NT2/D1 (cell line): Measurements from ENCODE around the gene ARHGEF11.

ENCODE experiments used
- SUZ12 ChIP-seq: IDR thresholded peaks from 2 replicates; pipeline ENCODE4 v1.6.1; 2011; ENCODE audit not compliant: insufficient read length, insufficient read depth; ENCODE audit errors: extremely low read depth
- YY1 ChIP-seq: IDR thresholded peaks from 2 replicates; pipeline ENCODE4 v1.6.1; 2011; ENCODE audit not compliant: insufficient read length, insufficient read depth
- ZNF274 ChIP-seq: IDR thresholded peaks from 2 replicates; pipeline ENCODE4 v1.6.1; 2011; ENCODE audit warnings: mild to moderate bottlenecking, low read depth, low read length

DNA sequence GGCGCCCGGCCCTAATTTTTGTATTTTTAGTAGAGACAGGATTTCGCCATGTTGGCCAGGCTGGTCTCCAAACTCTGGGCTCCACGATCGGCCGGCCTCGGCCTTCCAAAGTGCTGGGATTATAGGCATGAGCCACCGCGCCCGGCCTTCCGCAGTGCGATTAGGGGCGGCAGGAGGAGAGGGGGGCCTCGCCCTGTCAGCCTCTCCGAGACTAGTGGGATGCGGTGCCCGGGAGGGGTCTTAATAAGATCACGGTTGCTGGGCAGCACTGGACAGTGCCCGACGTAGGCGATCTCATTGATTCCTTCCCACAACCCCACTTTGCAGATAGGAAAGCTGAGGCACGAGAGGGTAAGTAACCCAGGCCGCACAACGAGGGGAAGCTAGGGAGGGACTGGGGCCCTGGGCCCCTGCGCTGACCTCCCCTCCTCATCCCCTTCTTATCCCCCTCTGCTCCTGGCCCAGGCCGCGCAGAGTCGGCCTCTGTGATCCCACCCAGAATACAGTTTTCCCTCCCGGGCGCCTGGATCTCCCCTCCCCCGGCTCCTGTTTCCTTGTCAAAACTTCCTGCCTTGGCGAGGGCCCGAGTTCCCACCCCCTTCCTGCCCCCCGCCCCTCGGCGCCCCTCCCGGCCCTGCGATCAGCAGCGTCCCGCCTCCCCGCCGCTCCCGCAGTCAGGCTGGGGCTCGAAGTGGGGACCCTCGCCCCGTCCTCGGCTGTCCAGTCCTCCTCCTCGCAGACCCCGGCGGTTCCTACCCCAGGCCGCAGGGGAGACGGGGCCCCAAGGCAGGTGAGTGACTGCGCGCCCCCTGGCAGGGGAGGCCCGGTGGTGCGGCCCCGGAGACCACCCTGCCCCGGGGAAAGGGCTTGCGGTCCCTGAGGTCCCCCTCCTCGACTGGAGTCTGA is 152.2 kb downstream of the ARHGEF11 start, which contains the start of gene PEAR1:
- TF ChIP-seq YY1: no peak
- TF ChIP-seq ZNF274: no peak
- TF ChIP-seq SUZ12: no peak
